IMR-90 (cell line): ENCODE results near the gene ARMH4. TPM values are rescaled to one million over a fixed set of nuclear protein-coding genes. Genes with fewer than 3 reads are reported as not detected.

Experiments used
- ATAC-seq: fragments of 200-7000 bp; cut with Tn5 transposase; 2 replicates; pipeline ENCODE4 v1.9.1; 2020; ENCODE audit warnings: low read depth, mild to moderate bottlenecking, moderate library complexity
- BruUV-seq: library from RNA; stranded (reverse); fragments of 400-500 nt; replicated peaks from 2 replicates; lab custom pipeline; 2021; lab: Mats Ljungman, UMichigan
- CTCF ChIA-PET: fragments of 300-600 bp; formaldehyde crosslinking; extraction: SDS; loops from one replicate; lab custom pipeline; 2021; ENCODE audit warnings: antibody characterized with exemption; lab: Yijun Ruan, JAX
- POLR2A ChIA-PET: fragments of 300-600 bp; sonication (Branson Sonifier 250); formaldehyde crosslinking; loops from one replicate; lab custom pipeline; 2022; ENCODE audit warnings: antibody characterized with exemption; ENCODE audit not compliant: unreplicated experiment; lab: Charles Lee
- DNase-seq: peaks from one replicate; pipeline ENCODE4 v3.0.0; 2013
- H2AFZ ChIP-seq: replicated peaks from 2 replicates; pipeline ENCODE3; 2013; ENCODE audit warnings: low read length, mild to moderate bottlenecking; ENCODE audit not compliant: poor library complexity
- H2AK5ac ChIP-seq: 2 replicates; pipeline ENCODE4 v1.6.1; 2013; ENCODE audit warnings: low read depth, low read length, inconsistent platforms
- H2AK9ac ChIP-seq: replicated peaks from 2 replicates; pipeline ENCODE3; 2013; ENCODE audit warnings: mild to moderate bottlenecking, low read depth, low read length, moderate library complexity; ENCODE audit not compliant: poor library complexity
- H2BK120ac ChIP-seq: 2 replicates; pipeline ENCODE4 v1.6.1; 2013; ENCODE audit warnings: low read depth, low read length, inconsistent platforms
- H2BK15ac ChIP-seq: 3 replicates; pipeline ENCODE4 v1.6.1; 2013; ENCODE audit warnings: low read depth, low read length, inconsistent platforms
- H2BK20ac ChIP-seq: 2 replicates; pipeline ENCODE4 v1.6.1; 2013; ENCODE audit warnings: low read depth, mild to moderate bottlenecking, inconsistent platforms, low read length, moderate library complexity
- H2BK5ac ChIP-seq: 2 replicates; pipeline ENCODE4 v1.6.1; 2013; ENCODE audit warnings: mild to moderate bottlenecking, low read depth, low read length, inconsistent platforms; ENCODE audit not compliant: poor library complexity, severe bottlenecking
- H3K14ac ChIP-seq: replicated peaks from 2 replicates; pipeline ENCODE4 v1.6.1; 2013; ENCODE audit warnings: low read depth, low read length, inconsistent platforms
- H3K18ac ChIP-seq: 2 replicates; pipeline ENCODE4 v1.6.1; 2013; ENCODE audit warnings: low read depth, low read length, control low read depth
- H3K23ac ChIP-seq: 2 replicates; pipeline ENCODE4 v1.6.1; 2013; ENCODE audit warnings: low read depth, low read length, inconsistent platforms
- H3K27ac ChIP-seq: 2 replicates; pipeline ENCODE4 v1.5.1; 2013; ENCODE audit warnings: mild to moderate bottlenecking, control low read depth, low read length; ENCODE audit not compliant: insufficient read depth
- H3K27me3 ChIP-seq: 2 replicates; pipeline ENCODE4 v1.6.1; 2013; ENCODE audit warnings: low read length; ENCODE audit not compliant: control insufficient read depth, insufficient read depth
- H3K36me3 ChIP-seq: 2 replicates; pipeline ENCODE4 v1.6.1; 2013; ENCODE audit warnings: low read length, mixed read lengths; ENCODE audit not compliant: control insufficient read depth, insufficient read depth
- H3K4ac ChIP-seq: 2 replicates; pipeline ENCODE4 v1.6.1; 2013; ENCODE audit warnings: low read depth, low read length, inconsistent platforms
- H3K4me1 ChIP-seq: 2 replicates; pipeline ENCODE4 v1.6.1; 2013; ENCODE audit warnings: low read length, mixed read lengths; ENCODE audit not compliant: control insufficient read depth, insufficient read depth
- H3K4me2 ChIP-seq: 2 replicates; pipeline ENCODE4 v1.6.1; 2013; ENCODE audit warnings: low read depth, mild to moderate bottlenecking, control low read depth, low read length, moderate library complexity
- H3K4me3 ChIP-seq: 2 replicates; pipeline ENCODE4 v1.5.1; 2013; ENCODE audit warnings: low read depth, mild to moderate bottlenecking, control low read depth, low read length, moderate library complexity; ENCODE audit not compliant: insufficient read depth
- H3K56ac ChIP-seq: 2 replicates; pipeline ENCODE4 v1.6.1; 2013; ENCODE audit warnings: low read length, inconsistent platforms; ENCODE audit not compliant: insufficient read depth; ENCODE audit errors: extremely low read depth
- H3K79me1 ChIP-seq, 2 experiments: 2 replicates each; pipeline ENCODE4 v1.6.1; 2013; ENCODE audit warnings: low read length in 2 of 2, inconsistent platforms in 1 of 2, low read depth in 1 of 2
- H3K9ac ChIP-seq: 2 replicates; pipeline ENCODE4 v1.6.1; 2013; ENCODE audit warnings: low read depth, low read length, control low read depth
- H3K9me1 ChIP-seq: 2 replicates; pipeline ENCODE4 v1.6.1; 2013; ENCODE audit warnings: low read length, inconsistent platforms; ENCODE audit not compliant: insufficient read depth
- H3K9me3 ChIP-seq: 2 replicates; pipeline ENCODE4 v1.6.1; 2013; ENCODE audit warnings: low read length; ENCODE audit not compliant: control insufficient read depth, insufficient read depth
- H4K20me1 ChIP-seq: 2 replicates; pipeline ENCODE4 v1.6.1; 2013; ENCODE audit warnings: low read length, inconsistent platforms; ENCODE audit not compliant: insufficient read depth
- H4K5ac ChIP-seq: 2 replicates; pipeline ENCODE4 v1.6.1; 2013; ENCODE audit warnings: mild to moderate bottlenecking, low read depth, low read length, control low read depth
- H4K8ac ChIP-seq, 2 experiments: 2 replicates each; pipeline ENCODE4 v1.6.1; 2013; ENCODE audit warnings: low read depth in 2 of 2, low read length in 2 of 2, control low read depth in 1 of 2, inconsistent platforms in 1 of 2
- H4K91ac ChIP-seq: 2 replicates; pipeline ENCODE4 v1.6.1; 2013; ENCODE audit warnings: low read depth, low read length, inconsistent platforms; ENCODE audit not compliant: insufficient read depth
- MAFK ChIP-seq: IDR thresholded peaks from 2 replicates; pipeline ENCODE4 v1.6.1; 2012; ENCODE audit warnings: low read depth, low read length, improper control_type of control experiment
- RAD21 ChIP-seq: IDR thresholded peaks from 2 replicates; pipeline ENCODE4 v1.6.1; 2012; ENCODE audit warnings: low read length, improper control_type of control experiment
- SMC3 ChIP-seq: fragments of 150-350 bp; IDR thresholded peaks from 2 replicates; pipeline ENCODE4 v1.6.1; 2016; ENCODE audit warnings: low read depth, mild to moderate bottlenecking, antibody characterized with exemption, low read length, moderate library complexity
- WGBS, 2 experiments: methylation state at CpG; one replicate each; pipeline versions ENCODE4 v1.1.5 to v1.1.7; 2013; ENCODE audit warnings: missing lambda C conversion rate in 2 of 2; ENCODE audit not compliant: insufficient read length in 1 of 2; ENCODE audit errors: extremely low coverage in 2 of 2; 5-methylcytosine and 5-hydroxymethylcytosine counted together
- dilution Hi-C: fragments of 300-500 bp; cut with HindIII; formaldehyde crosslinking; loops from one replicate; pipeline ENCODE4 v1.14.3; 2018; ENCODE audit warnings: low sequenced_read_pairs; ENCODE audit not compliant: unreplicated experiment
- in situ Hi-C: fragments of 300-500 bp; cut with MboI; formaldehyde crosslinking; loops from 3 replicates; pipeline ENCODE4 v1.14.3; 2019; ENCODE audit warnings: low sequenced_read_pairs, inconsistent platforms, mixed read lengths
- intact Hi-C: fragments of 100-400 bp; cut with micrococcal nuclease; formaldehyde crosslinking; loops from 2 replicates; pipeline ENCODE4 v1.10.0; 2022
- polyA plus RNA-seq, 3 experiments: library from polyadenylated mRNA; depleted of rRNA; stranded (reverse); fragments of >200 nt; gene quantifications; 2 replicates each; pipeline ENCODE4 v1.2.3, GENCODE V29; 2012; ENCODE audit warnings: low replicate concordance in 1 of 3
- total RNA-seq: library from RNA; depleted of rRNA; stranded (reverse); fragments of >200 nt; gene quantifications from 2 replicates; pipeline ENCODE4 v1.2.3, GENCODE V29; 2012
- TF ChIP-seq, protein P1 (sequence below): conservative IDR thresholded peaks from 2 replicates; pipeline ENCODE4 v1.5.1; 2012; ENCODE audit warnings: mild to moderate bottlenecking, low read depth, low read length, improper control_type of control experiment

The ARMH4 gene
- total and polyA plus RNA-seq, 2 of the 4 experiments (the other 2 are of a cell fraction), result 4.6 to 5.6 TPM

DNA sequence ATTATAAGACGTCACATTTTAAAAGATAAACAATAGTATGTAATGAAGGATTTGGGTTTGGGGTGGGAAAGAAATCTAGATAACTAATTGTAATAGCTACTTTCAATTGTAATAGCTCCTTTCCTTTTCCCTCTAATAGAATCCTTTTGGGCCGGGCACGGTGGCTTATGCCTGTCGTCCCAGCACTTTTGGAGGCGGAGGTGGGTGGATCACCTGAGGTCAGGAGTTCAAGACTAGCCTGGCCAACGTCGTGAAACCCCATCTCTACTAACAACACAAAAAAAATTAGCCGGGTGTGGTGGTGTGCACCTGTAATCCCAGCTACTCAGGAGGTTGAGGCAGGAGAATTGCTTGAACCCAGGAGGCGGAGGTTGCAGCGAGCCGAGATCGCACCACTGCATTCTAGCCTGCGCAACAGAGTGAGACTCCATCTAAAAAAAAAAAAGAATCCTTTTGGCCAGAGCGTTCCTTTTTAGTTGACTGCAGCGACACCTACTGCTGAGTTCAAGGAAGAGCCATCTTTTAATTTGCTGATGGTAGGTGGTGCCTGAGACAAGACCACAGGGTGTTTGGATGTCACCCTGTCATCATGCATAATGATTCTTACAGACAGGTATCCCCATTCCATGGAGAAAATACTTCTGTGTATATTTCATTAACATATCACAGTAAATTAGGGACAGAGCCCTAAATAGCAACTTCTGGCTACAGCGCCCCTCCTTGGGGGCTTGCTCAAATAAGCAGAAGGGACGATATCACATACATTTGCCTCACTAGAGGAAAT is 79.5 kb downstream of the ARMH4 start:
- Histone ChIP-seq H3K36me3 (no peaks in the 10 kb centered on the region), H4K91ac (no peak overlapping the region), H3K4me3 (no peak overlapping the region), H3K27ac (no peak overlapping the region), H3K4me2 (no peak overlapping the region), H3K14ac (no peak overlapping the region), H3K56ac (no peak overlapping the region), H4K8ac (no peak overlapping the region), H3K9me3 (no peaks in the 10 kb centered on the region), H3K79me1 (no peaks in the 10 kb centered on the region), H4K20me1 (no peaks in the 10 kb centered on the region), H2BK20ac (no peak overlapping the region), H2BK15ac (no peak overlapping the region), H3K9ac (no peak overlapping the region), H3K4me1 (peaks cover 5% of the 10 kb centered on the region), H3K27me3 (peaks cover 2% of the 10 kb centered on the region; the same call in 1 of the 2 replicates), H3K9me1 (peaks cover 7% of the 10 kb centered on the region), H2BK5ac (no peak overlapping the region), H2BK120ac (no peak overlapping the region), H2AK5ac (no peak overlapping the region), H4K5ac (no peak overlapping the region), H3K18ac (no peak overlapping the region), H2AFZ (no peak overlapping the region), H2AK9ac (no peak overlapping the region), H3K4ac (no peak overlapping the region), H3K23ac (no peak overlapping the region)
- dilution Hi-C loops (no loop called here), in situ Hi-C loops (no loop called here), intact Hi-C loops (loop anchor here (1.0 to 10.0 kb wide), 5 partner anchors 380 to 1578 kb away; no protein-coding TSS in a partner anchor)
- 60% methylated on average over 1 of the region's 17 CpGs; no CpG with 5 or more reads in 1 of the 2 experiments for WGBS, 2 experiments
- ATAC-seq, result peak; percentile 94
- DNase-seq, result peak; percentile 74
- TF ChIP-seq MAFK (no peak), SMC3 (peak; percentile 50), RAD21 (peak; percentile 81)
- TF ChIP-seq, protein P1, sequence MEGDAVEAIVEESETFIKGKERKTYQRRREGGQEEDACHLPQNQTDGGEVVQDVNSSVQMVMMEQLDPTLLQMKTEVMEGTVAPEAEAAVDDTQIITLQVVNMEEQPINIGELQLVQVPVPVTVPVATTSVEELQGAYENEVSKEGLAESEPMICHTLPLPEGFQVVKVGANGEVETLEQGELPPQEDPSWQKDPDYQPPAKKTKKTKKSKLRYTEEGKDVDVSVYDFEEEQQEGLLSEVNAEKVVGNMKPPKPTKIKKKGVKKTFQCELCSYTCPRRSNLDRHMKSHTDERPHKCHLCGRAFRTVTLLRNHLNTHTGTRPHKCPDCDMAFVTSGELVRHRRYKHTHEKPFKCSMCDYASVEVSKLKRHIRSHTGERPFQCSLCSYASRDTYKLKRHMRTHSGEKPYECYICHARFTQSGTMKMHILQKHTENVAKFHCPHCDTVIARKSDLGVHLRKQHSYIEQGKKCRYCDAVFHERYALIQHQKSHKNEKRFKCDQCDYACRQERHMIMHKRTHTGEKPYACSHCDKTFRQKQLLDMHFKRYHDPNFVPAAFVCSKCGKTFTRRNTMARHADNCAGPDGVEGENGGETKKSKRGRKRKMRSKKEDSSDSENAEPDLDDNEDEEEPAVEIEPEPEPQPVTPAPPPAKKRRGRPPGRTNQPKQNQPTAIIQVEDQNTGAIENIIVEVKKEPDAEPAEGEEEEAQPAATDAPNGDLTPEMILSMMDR, result peak; percentile 83
- POLR2A ChIA-PET, result no interaction called here
- BruUV-seq, result no TSS peak
- CTCF ChIA-PET, result interaction anchor here (0.6 kb wide), 2 partner anchors 10 to 587 kb away, joined by 3 read pairs; no protein-coding TSS in a partner anchor
